Measurements from ENCODE around the gene BCKDHB.

DNA sequence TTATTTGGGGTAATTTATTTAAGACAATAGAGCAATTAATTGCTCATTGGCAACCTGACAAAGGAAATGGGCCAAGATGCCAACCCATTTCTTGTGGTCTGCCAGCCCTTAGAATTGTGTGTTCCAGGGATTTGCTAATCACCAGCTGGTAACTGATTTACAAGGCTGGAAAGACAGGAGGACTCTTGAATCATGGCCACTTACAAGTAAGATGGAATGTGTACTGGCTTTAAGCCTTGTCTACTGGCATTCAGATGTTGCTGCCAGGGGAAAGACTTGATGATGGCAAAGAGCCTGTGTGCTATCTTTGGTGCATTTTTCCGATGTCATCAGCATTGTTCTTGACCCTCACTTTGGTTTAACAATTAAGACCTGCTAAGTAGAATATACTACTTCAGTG, 91.0 kb downstream of the BCKDHB start:
- TF ChIP-seq POLR2AphosphoS5 (IDR thresholded peaks at IDR 0.05; ENCODE audit: low read depth, low read length) (no peak), TAF1 (IDR thresholded peaks at IDR 0.05; ENCODE audit: low read depth, low read length) (no peak)
